Measurements from ENCODE around the gene PTPRB.

PTPRB gene

GRCh38 chr12:70590549-70591226 lies 46.5 kb downstream of the PTPRB start:
- H3K27me3 ChIP-seq (ENCODE audit: control insufficient read depth, insufficient read depth, low read length) = no peaks in the 10 kb centered on the region
- H3K36me3 ChIP-seq (ENCODE audit: control insufficient read depth, insufficient read depth, low read length) = no peaks in the 10 kb centered on the region
- no peaks in the 10 kb centered on the region for H3K9me3 ChIP-seq (ENCODE audit: control insufficient read depth, insufficient read depth, low read depth, low read length)
- H3K9ac ChIP-seq (ENCODE audit: low read length) = no peak overlapping the region
- no peaks in the 10 kb centered on the region for H3K4me1 ChIP-seq (ENCODE audit: control insufficient read depth, insufficient read depth, low read length)
- no peak overlapping the region for H3K4me3 ChIP-seq (ENCODE audit: low read depth, low read length)
- H3K27ac ChIP-seq (ENCODE audit: low read depth, low read length) = no peak overlapping the region

- Histone ChIP-seq H3K27ac (ENCODE audit: low read depth, low read length) (no peak overlapping the region), H3K27me3 (ENCODE audit: control insufficient read depth, insufficient read depth, low read length) (no peaks in the 10 kb centered on the region), H3K4me3 (ENCODE audit: low read depth, low read length) (no peak overlapping the region), H3K4me1 (ENCODE audit: control insufficient read depth, insufficient read depth, low read length) (no peaks in the 10 kb centered on the region), H3K9me3 (ENCODE audit: control insufficient read depth, insufficient read depth, low read depth, low read length) (peaks cover 3% of the 10 kb centered on the region; the same call in 1 of the 2 replicates), H3K9ac (ENCODE audit: low read length) (no peak overlapping the region), H3K36me3 (ENCODE audit: control insufficient read depth, insufficient read depth, low read length) (no peaks in the 10 kb centered on the region)
Measured at GRCh38 chr12:70590051-70590450, 47.2 kb downstream of the PTPRB start.

- Histone ChIP-seq H3K9ac (ENCODE audit: low read length) (no peak overlapping the region), H3K27ac (ENCODE audit: low read depth, low read length) (no peak overlapping the region)
Measured at GRCh38 chr12:70584332-70584731, 52.9 kb downstream of the PTPRB start.

GRCh38 chr12:70583251-70583650 lies 54.0 kb downstream of the PTPRB start:
- H3K9ac ChIP-seq (ENCODE audit: low read length) = no peak overlapping the region
- no peak overlapping the region for H3K27ac ChIP-seq (ENCODE audit: low read depth, low read length)
- no peaks in the 10 kb centered on the region for H3K27me3 ChIP-seq (ENCODE audit: control insufficient read depth, insufficient read depth, low read length)
- H3K9me3 ChIP-seq (ENCODE audit: control insufficient read depth, insufficient read depth, low read depth, low read length) = peaks cover 4% of the 10 kb centered on the region; the same call in 1 of the 2 replicates
- no peaks in the 10 kb centered on the region for H3K4me1 ChIP-seq (ENCODE audit: control insufficient read depth, insufficient read depth, low read length)
- no peak overlapping the region for H3K4me3 ChIP-seq (ENCODE audit: low read depth, low read length)
- H3K36me3 ChIP-seq (ENCODE audit: control insufficient read depth, insufficient read depth, low read length) = no peaks in the 10 kb centered on the region

More at GRCh38 chr12:70584332-70584731, 52.9 kb downstream of the PTPRB start:
- H3K9me3 ChIP-seq (ENCODE audit: control insufficient read depth, insufficient read depth, low read depth, low read length) = peaks cover 4% of the 10 kb centered on the region; the same call in 1 of the 2 replicates
- no peak overlapping the region for H3K4me3 ChIP-seq (ENCODE audit: low read depth, low read length)
- no peaks in the 10 kb centered on the region for H3K4me1 ChIP-seq (ENCODE audit: control insufficient read depth, insufficient read depth, low read length)
- H3K27me3 ChIP-seq (ENCODE audit: control insufficient read depth, insufficient read depth, low read length) = no peaks in the 10 kb centered on the region
- no peaks in the 10 kb centered on the region for H3K36me3 ChIP-seq (ENCODE audit: control insufficient read depth, insufficient read depth, low read length)

GRCh38 chr12:70581208-70581607 lies 56.0 kb downstream of the PTPRB start:
- Histone ChIP-seq H3K36me3 (ENCODE audit: control insufficient read depth, insufficient read depth, low read length) (no peaks in the 10 kb centered on the region), H3K4me3 (ENCODE audit: low read depth, low read length) (no peak overlapping the region), H3K9me3 (ENCODE audit: control insufficient read depth, insufficient read depth, low read depth, low read length) (peaks cover 4% of the 10 kb centered on the region; the same call in 1 of the 2 replicates), H3K27me3 (ENCODE audit: control insufficient read depth, insufficient read depth, low read length) (no peaks in the 10 kb centered on the region), H3K4me1 (ENCODE audit: control insufficient read depth, insufficient read depth, low read length) (no peaks in the 10 kb centered on the region), H3K27ac (ENCODE audit: low read depth, low read length) (no peak overlapping the region), H3K9ac (ENCODE audit: low read length) (no peak overlapping the region)

- H3K4me1 ChIP-seq (ENCODE audit: control insufficient read depth, insufficient read depth, low read length) = no peaks in the 10 kb centered on the region
- no peak overlapping the region for H3K9ac ChIP-seq (ENCODE audit: low read length)
- no peaks in the 10 kb centered on the region for H3K9me3 ChIP-seq (ENCODE audit: control insufficient read depth, insufficient read depth, low read depth, low read length)
- no peaks in the 10 kb centered on the region for H3K27me3 ChIP-seq (ENCODE audit: control insufficient read depth, insufficient read depth, low read length)
- H3K36me3 ChIP-seq (ENCODE audit: control insufficient read depth, insufficient read depth, low read length) = no peaks in the 10 kb centered on the region
- H3K27ac ChIP-seq (ENCODE audit: low read depth, low read length) = no peak overlapping the region
- H3K4me3 ChIP-seq (ENCODE audit: low read depth, low read length) = no peak overlapping the region
Measured at GRCh38 chr12:70577283-70577634, 60.0 kb downstream of the PTPRB start.

- Histone ChIP-seq H3K9me3 (ENCODE audit: control insufficient read depth, insufficient read depth, low read depth, low read length) (no peaks in the 10 kb centered on the region), H3K4me1 (ENCODE audit: control insufficient read depth, insufficient read depth, low read length) (no peaks in the 10 kb centered on the region), H3K27ac (ENCODE audit: low read depth, low read length) (no peak overlapping the region), H3K4me3 (ENCODE audit: low read depth, low read length) (no peak overlapping the region), H3K9ac (ENCODE audit: low read length) (no peak overlapping the region), H3K36me3 (ENCODE audit: control insufficient read depth, insufficient read depth, low read length) (no peaks in the 10 kb centered on the region), H3K27me3 (ENCODE audit: control insufficient read depth, insufficient read depth, low read length) (no peaks in the 10 kb centered on the region)
Measured at GRCh38 chr12:70576341-70577282, 60.6 kb downstream of the PTPRB start.

- Histone ChIP-seq H3K9me3 (ENCODE audit: control insufficient read depth, insufficient read depth, low read depth, low read length) (no peaks in the 10 kb centered on the region), H3K4me1 (ENCODE audit: control insufficient read depth, insufficient read depth, low read length) (no peaks in the 10 kb centered on the region), H3K27me3 (ENCODE audit: control insufficient read depth, insufficient read depth, low read length) (no peaks in the 10 kb centered on the region), H3K9ac (ENCODE audit: low read length) (no peak overlapping the region), H3K27ac (ENCODE audit: low read depth, low read length) (no peak overlapping the region), H3K4me3 (ENCODE audit: low read depth, low read length) (no peak overlapping the region), H3K36me3 (ENCODE audit: control insufficient read depth, insufficient read depth, low read length) (no peaks in the 10 kb centered on the region)
Measured at GRCh38 chr12:70571705-70572268, 65.4 kb downstream of the PTPRB start.

- H3K9me3 ChIP-seq (ENCODE audit: control insufficient read depth, insufficient read depth, low read depth, low read length) = no peaks in the 10 kb centered on the region
- no peaks in the 10 kb centered on the region for H3K27me3 ChIP-seq (ENCODE audit: control insufficient read depth, insufficient read depth, low read length)
- H3K4me1 ChIP-seq (ENCODE audit: control insufficient read depth, insufficient read depth, low read length) = no peaks in the 10 kb centered on the region
- no peak overlapping the region for H3K4me3 ChIP-seq (ENCODE audit: low read depth, low read length)
- H3K9ac ChIP-seq (ENCODE audit: low read length) = no peak overlapping the region
- no peaks in the 10 kb centered on the region for H3K36me3 ChIP-seq (ENCODE audit: control insufficient read depth, insufficient read depth, low read length)
- no peak overlapping the region for H3K27ac ChIP-seq (ENCODE audit: low read depth, low read length)
Measured at GRCh38 chr12:70571029-70571428, 66.2 kb downstream of the PTPRB start.

GRCh38 chr12:70561550-70561949 lies 75.7 kb downstream of the PTPRB start:
- Histone ChIP-seq H3K27ac (ENCODE audit: low read depth, low read length) (no peak overlapping the region), H3K36me3 (ENCODE audit: control insufficient read depth, insufficient read depth, low read length) (no peaks in the 10 kb centered on the region), H3K27me3 (ENCODE audit: control insufficient read depth, insufficient read depth, low read length) (no peaks in the 10 kb centered on the region), H3K4me1 (ENCODE audit: control insufficient read depth, insufficient read depth, low read length) (no peaks in the 10 kb centered on the region), H3K4me3 (ENCODE audit: low read depth, low read length) (no peak overlapping the region), H3K9ac (ENCODE audit: low read length) (no peak overlapping the region), H3K9me3 (ENCODE audit: control insufficient read depth, insufficient read depth, low read depth, low read length) (no peaks in the 10 kb centered on the region)

GRCh38 chr12:70560671-70561070 lies 76.6 kb downstream of the PTPRB start:
- Histone ChIP-seq H3K27me3 (ENCODE audit: control insufficient read depth, insufficient read depth, low read length) (no peaks in the 10 kb centered on the region), H3K36me3 (ENCODE audit: control insufficient read depth, insufficient read depth, low read length) (no peaks in the 10 kb centered on the region), H3K4me3 (ENCODE audit: low read depth, low read length) (no peak overlapping the region), H3K27ac (ENCODE audit: low read depth, low read length) (no peak overlapping the region), H3K9me3 (ENCODE audit: control insufficient read depth, insufficient read depth, low read depth, low read length) (no peaks in the 10 kb centered on the region), H3K4me1 (ENCODE audit: control insufficient read depth, insufficient read depth, low read length) (peaks cover under 1% of the 10 kb centered on the region; the same call in 1 of the 2 replicates), H3K9ac (ENCODE audit: low read length) (no peak overlapping the region)
